H1 (cell line): Measurements from ENCODE around the gene VRK2. TPM values are rescaled to one million over a fixed set of nuclear protein-coding genes. Genes with fewer than 3 reads are reported as not detected.

Source experiments
- CTCF ChIA-PET: fragments of 300-600 bp; sonication (Branson Sonifier 250); formaldehyde crosslinking; loops from one replicate; lab custom pipeline; 2021; ENCODE audit not compliant: partially characterized antibody; lab: Charles Lee
- POLR2A ChIA-PET: fragments of 300-600 bp; sonication (Branson Sonifier 250); formaldehyde crosslinking; loops from one replicate; lab custom pipeline; 2021; ENCODE audit warnings: inconsistent platforms; ENCODE audit not compliant: partially characterized antibody; lab: Charles Lee
- DNase-seq, 2 experiments: peaks; one replicate each; pipeline versions ENCODE4 v3.0.0 to v3.0.0-alpha.2; 2010 to 2022; ENCODE audit warnings: low spot score in 2 of 2, low read depth in 1 of 2, mixed read lengths in 1 of 2
- FAIRE-seq: peaks from 2 replicates; lab custom pipeline; 2011; peaks lifted over from hg19 to GRCh38; lab: Jason Lieb, UNC
- H2AFZ ChIP-seq: 2 replicates; pipeline ENCODE4 v1.8.1; 2012; ENCODE audit warnings: low read length, inconsistent platforms
- H2AK5ac ChIP-seq: 2 replicates; pipeline ENCODE4 v1.6.1; 2013; ENCODE audit warnings: low read depth, low read length
- H2BK120ac ChIP-seq: replicated peaks from 2 replicates; pipeline ENCODE3; 2013; ENCODE audit warnings: low read depth, low read length, inconsistent platforms
- H2BK12ac ChIP-seq: 2 replicates; pipeline ENCODE4 v1.6.1; 2013; ENCODE audit warnings: low read depth, low read length
- H2BK15ac ChIP-seq: 2 replicates; pipeline ENCODE4 v1.6.1; 2013; ENCODE audit warnings: low read length
- H2BK20ac ChIP-seq: 2 replicates; pipeline ENCODE4 v1.6.1; 2013; ENCODE audit warnings: low read length
- H2BK5ac ChIP-seq: 2 replicates; pipeline ENCODE4 v1.6.1; 2013; ENCODE audit warnings: low read depth, low read length
- H3K14ac ChIP-seq: 2 replicates; pipeline ENCODE4 v1.6.1; 2013; ENCODE audit warnings: inconsistent platforms; ENCODE audit not compliant: insufficient read length
- H3K18ac ChIP-seq: 2 replicates; pipeline ENCODE4 v1.6.1; 2013; ENCODE audit warnings: low read length; ENCODE audit errors: extremely low read depth
- H3K23ac ChIP-seq: 2 replicates; pipeline ENCODE4 v1.6.1; 2013; ENCODE audit warnings: inconsistent platforms; ENCODE audit not compliant: insufficient read length
- H3K23me2 ChIP-seq: 2 replicates; pipeline ENCODE4 v1.6.1; 2013; ENCODE audit warnings: low read depth, low read length
- H3K27ac ChIP-seq: 2 replicates; pipeline ENCODE4 v1.6.1; 2011; ENCODE audit warnings: low read depth, low read length, inconsistent platforms
- H3K27me3 ChIP-seq, 4 experiments: replicated peaks in 1 of 4; 1 replicate in 1 of 4; 2 replicates in 3 of 4; pipeline versions ENCODE4 v1.6.1 to v1.8.1; 2011 to 2013; ENCODE audit warnings: low read length in 3 of 4, mild to moderate bottlenecking in 3 of 4, inconsistent platforms in 2 of 4, mixed read lengths in 2 of 4, moderate library complexity in 1 of 4; ENCODE audit not compliant: control insufficient read depth in 3 of 4, insufficient read depth in 3 of 4; ENCODE audit errors: extremely low read depth in 1 of 4
- H3K36me3 ChIP-seq, 4 experiments: 2 replicates each; pipeline versions ENCODE4 v1.6.1 to v1.8.1; 2011 to 2013; ENCODE audit warnings: mild to moderate bottlenecking in 4 of 4, low read length in 3 of 4, moderate library complexity in 2 of 4, control low read depth in 1 of 4, inconsistent platforms in 1 of 4; ENCODE audit not compliant: insufficient read depth in 4 of 4, control insufficient read depth in 2 of 4
- H3K4ac ChIP-seq: replicated peaks from 2 replicates; pipeline ENCODE3; 2013; ENCODE audit warnings: low read length, low read depth, mixed read lengths, inconsistent platforms; ENCODE audit not compliant: insufficient read length
- H3K4me1 ChIP-seq, 4 experiments: replicated peaks in 1 of 4; 1 replicate in 1 of 4; 2 replicates in 3 of 4; pipeline versions ENCODE4 v1.6.1 to v1.8.1; 2011 to 2013; ENCODE audit warnings: low read length in 3 of 4, inconsistent platforms in 2 of 4, mixed read lengths in 1 of 4; ENCODE audit not compliant: insufficient read depth in 4 of 4, control insufficient read depth in 3 of 4
- H3K4me2 ChIP-seq, 2 experiments: 2 replicates each; pipeline versions ENCODE4 v1.6.1 to v1.8.1; 2011 to 2013; ENCODE audit warnings: low read depth in 2 of 2, low read length in 2 of 2, control low read depth in 1 of 2, inconsistent platforms in 1 of 2, mild to moderate bottlenecking in 1 of 2; ENCODE audit not compliant: insufficient read depth in 1 of 2
- H3K4me3 ChIP-seq, 4 experiments: fragments of 200-600, 300-600 bp in 1 of 4; sonication (generic), shearing (Covaris generic), sonication (Bioruptor Twin) in 1 of 4; 2 replicates each; pipeline versions ENCODE4 v1.5.1 to v1.8.1; 2011 to 2016; ENCODE audit warnings: low read length in 4 of 4, low read depth in 3 of 4, control low read depth in 2 of 4, inconsistent platforms in 2 of 4, mild to moderate bottlenecking in 2 of 4, mixed read lengths in 1 of 4, moderate library complexity in 1 of 4; ENCODE audit not compliant: insufficient read depth in 2 of 4; ENCODE audit errors: extremely low read depth in 1 of 4
- H3K56ac ChIP-seq: replicated peaks from 2 replicates; pipeline ENCODE3; 2013; ENCODE audit warnings: low read depth, mild to moderate bottlenecking, mixed read lengths, low read length, inconsistent platforms; ENCODE audit not compliant: insufficient read length
- H3K79me1 ChIP-seq: 2 replicates; pipeline ENCODE4 v1.6.1; 2013; ENCODE audit warnings: low read depth, low read length, control low read depth
- H3K79me2 ChIP-seq, 2 experiments: 2 replicates each; pipeline versions ENCODE4 v1.6.1 to v1.8.1; 2012 to 2013; ENCODE audit warnings: low read length in 2 of 2, mild to moderate bottlenecking in 2 of 2, inconsistent platforms in 1 of 2; ENCODE audit not compliant: insufficient read depth in 2 of 2, control insufficient read depth in 1 of 2
- H3K9ac ChIP-seq, 4 experiments: replicated peaks in 1 of 4; 1 replicate in 1 of 4; 2 replicates in 3 of 4; pipeline versions ENCODE4 v1.6.1 to v1.8.1; 2011 to 2013; ENCODE audit warnings: low read depth in 3 of 4, low read length in 3 of 4, control low read depth in 2 of 4, mild to moderate bottlenecking in 2 of 4, moderate library complexity in 2 of 4, inconsistent platforms in 1 of 4; ENCODE audit errors: extremely low read depth in 1 of 4
- H3K9me3 ChIP-seq, 2 experiments: 2 replicates each; pipeline versions ENCODE4 v1.6.1 to v1.8.1; 2012 to 2013; ENCODE audit warnings: mild to moderate bottlenecking in 2 of 2, moderate library complexity in 2 of 2, control low read depth in 1 of 2, inconsistent platforms in 1 of 2, low read depth in 1 of 2, low read length in 1 of 2, mixed read lengths in 1 of 2; ENCODE audit not compliant: insufficient read depth in 2 of 2
- H4K20me1 ChIP-seq, 2 experiments: replicated peaks in 1 of 2; 2 replicates each; pipeline versions ENCODE3 to v1.8.1; 2011 to 2013; ENCODE audit warnings: inconsistent platforms in 2 of 2, low read length in 2 of 2, mild to moderate bottlenecking in 1 of 2; ENCODE audit not compliant: insufficient read depth in 2 of 2, control insufficient read depth in 1 of 2
- H4K5ac ChIP-seq: 2 replicates; pipeline ENCODE4 v1.6.1; 2013; ENCODE audit warnings: low read length, low read depth, mixed read lengths, inconsistent platforms; ENCODE audit not compliant: insufficient read length
- H4K8ac ChIP-seq: 2 replicates; pipeline ENCODE4 v1.8.0; 2013; ENCODE audit warnings: mild to moderate bottlenecking, moderate library complexity, low read length, inconsistent platforms; ENCODE audit not compliant: insufficient read depth; ENCODE audit errors: extremely low read depth
- H4K91ac ChIP-seq: replicated peaks from 2 replicates; pipeline ENCODE3; 2013; ENCODE audit warnings: low read length, mixed read lengths, inconsistent platforms; ENCODE audit not compliant: insufficient read length
- ATF2 ChIP-seq: IDR thresholded peaks from 2 replicates; pipeline ENCODE4 v1.6.1; 2012; ENCODE audit warnings: low read length, inconsistent platforms
- KDM4A ChIP-seq: IDR thresholded peaks from one replicate; pipeline ENCODE4 v1.7.1; 2012; ENCODE audit warnings: low read depth, mild to moderate bottlenecking, moderate library complexity, low read length, inconsistent platforms; ENCODE audit not compliant: severe bottlenecking
- KDM5A ChIP-seq: fragments of 200-600 bp; IDR thresholded peaks from 2 replicates; pipeline ENCODE4 v1.7.1; 2012; ENCODE audit warnings: mild to moderate bottlenecking, low read length, inconsistent platforms, mixed read lengths
- PHF8 ChIP-seq: fragments of 200-600 bp; sonication (generic); conservative IDR thresholded peaks from 2 replicates; pipeline ENCODE4 v1.7.1; 2012; ENCODE audit warnings: low read depth, mild to moderate bottlenecking, inconsistent platforms, low read length, moderate library complexity
- TAF1 ChIP-seq: IDR thresholded peaks from 2 replicates; pipeline ENCODE4 v1.6.1; 2011; ENCODE audit warnings: mild to moderate bottlenecking, low read depth, low read length
- WGBS, 2 experiments: shearing (Covaris generic) in 1 of 2; methylation state at CpG; one replicate each; pipeline versions ENCODE4 v1.1.6 to v1.1.7; 2013 to 2015; ENCODE audit warnings: low lambda C conversion rate in 2 of 2, mixed read lengths in 2 of 2, inconsistent platforms in 1 of 2, low coverage in 1 of 2, missing lambda C conversion rate in 1 of 2; ENCODE audit not compliant: insufficient replicate concordance in 2 of 2, insufficient coverage in 1 of 2, insufficient read length in 1 of 2; ENCODE audit errors: extremely low coverage in 1 of 2, missing lambda C conversion rate in 1 of 2; 5-methylcytosine and 5-hydroxymethylcytosine counted together
- polyA plus RNA-seq, 7 experiments: library from polyadenylated mRNA; depleted of rRNA in 3 of 7; stranded (reverse) in 5 of 7; unstranded in 2 of 7; fragments of >200 nt in 5 of 7; fragments of 200-250 nt in 2 of 7; gene quantifications; 1 replicate in 5 of 7; 2 replicates in 1 of 7; 4 replicates in 1 of 7; pipeline versions ENCODE4 v1.2.1 to v1.2.3, GENCODE V29; 2011 to 2013; ENCODE audit warnings: missing spikeins in 2 of 7, mixed read lengths in 2 of 7
- total RNA-seq: library from RNA; stranded (reverse); fragmentation: NEBNext Ultra II Directional; extraction: Animal tissue kit (Norgen Biotek cat#: 25700); gene quantifications from 2 replicates; pipeline ENCODE4 v1.2.1, GENCODE V29; 2021

The VRK2 gene
- total and polyA plus RNA-seq, 2 of the 8 experiments (the other 6 are each of a cell fraction or from before 2014, with no cell fraction given) = 7.6 to 27.8 TPM

GRCh38 chr2:58010599-58010998, 36.0 kb upstream of the VRK2 start:
- H3K23me2 ChIP-seq = no peaks in the 10 kb centered on the region
- no peak overlapping the region for H3K23ac ChIP-seq
- H4K5ac ChIP-seq = no peak overlapping the region
- H2BK120ac ChIP-seq = no peak overlapping the region
- H3K14ac ChIP-seq = no peak overlapping the region
- H2AFZ ChIP-seq = 0 out of 2 replicates have a peak overlapping the region, but pooled peaks have one; percentile 58
- no peak overlapping the region for H3K56ac ChIP-seq
- H2BK12ac ChIP-seq = no peak overlapping the region
- H3K4me1 ChIP-seq = no peaks in the 10 kb centered on the region
- H4K91ac ChIP-seq = no peak overlapping the region
- H2AK5ac ChIP-seq = no peak overlapping the region
- CTCF ChIA-PET = interaction anchor here (0.9 kb wide), 1 partner anchor 10 kb away, joined by 3 read pairs; no protein-coding TSS in a partner anchor
- H3K4ac ChIP-seq = no peak overlapping the region
- no peaks in the 10 kb centered on the region for H3K9me3 ChIP-seq
- no peak for FAIRE-seq
- no peak for DNase-seq
- no peak overlapping the region for H3K9ac ChIP-seq
- no peaks in the 10 kb centered on the region for H3K79me2 ChIP-seq
- no peak overlapping the region for H2BK5ac ChIP-seq
- POLR2A ChIA-PET = no interaction called here
- no peak overlapping the region for H3K4me3 ChIP-seq
- H3K27ac ChIP-seq = no peak overlapping the region
- H3K36me3 ChIP-seq = no peaks in the 10 kb centered on the region
- TF ChIP-seq ATF2 (no peak), KDM4A (no peak), TAF1 (no peak), PHF8 (no peak), KDM5A (no peak)
- H3K79me1 ChIP-seq = no peaks in the 10 kb centered on the region
- no peak overlapping the region for H2BK15ac ChIP-seq
- no peak overlapping the region for H2BK20ac ChIP-seq
- no peaks in the 10 kb centered on the region for H4K20me1 ChIP-seq
- 93% methylated on average over 1 of the region's 1 CpG; no CpG with 5 or more reads in 1 of the 2 experiments for WGBS, 2 experiments
- H3K27me3 ChIP-seq = peaks cover 0 to 1% (median 0%) of the 10 kb centered on the region in 4 experiments; a peak in 1 of 7 replicates
- no peak overlapping the region for H4K8ac ChIP-seq
- no peak overlapping the region for H3K18ac ChIP-seq
- H3K4me2 ChIP-seq = no peak overlapping the region
